Measurements from ENCODE around the gene RGS9.

GRCh38 chr17:65109543-65109942, 27.6 kb upstream of the RGS9 start:
- TF ChIP-seq CTCF (IDR thresholded peaks at IDR 0.05; ENCODE audit: insufficient read depth, low read length) (no peak), REST (IDR thresholded peaks at IDR 0.05; ENCODE audit: insufficient replicate concordance, low read depth) (no peak)

Measured in HL-60 (cell line).